BLaER1 (cell line): ENCODE measurements around the gene TRAF4.

ENCODE experiments used
- H3K27ac ChIP-seq: shearing (Covaris generic); formaldehyde crosslinking; 2 replicates; pipeline ENCODE4 v1.8.1; 2022
- H3K27me3 ChIP-seq: shearing (Covaris generic); formaldehyde crosslinking; 2 replicates; pipeline ENCODE4 v1.8.1; 2022
- H3K36me3 ChIP-seq: shearing (Covaris generic); formaldehyde crosslinking; 2 replicates; pipeline ENCODE4 v1.8.1; 2022
- H3K4me1 ChIP-seq: shearing (Covaris generic); formaldehyde crosslinking; 2 replicates; pipeline ENCODE4 v1.8.1; 2022
- H3K4me2 ChIP-seq: shearing (Covaris generic); formaldehyde crosslinking; 2 replicates; pipeline ENCODE4 v1.8.1; 2022
- H3K4me3 ChIP-seq: shearing (Covaris generic); formaldehyde crosslinking; 2 replicates; pipeline ENCODE4 v1.8.1; 2022
- H3K9ac ChIP-seq: shearing (Covaris generic); formaldehyde crosslinking; 2 replicates; pipeline ENCODE4 v1.8.1; 2022
- H3K9me3 ChIP-seq: shearing (Covaris generic); formaldehyde crosslinking; 2 replicates; pipeline ENCODE4 v1.8.1; 2022
- H4K20me1 ChIP-seq: shearing (Covaris generic); formaldehyde crosslinking; 2 replicates; pipeline ENCODE4 v1.8.1; 2022
- Cebpa-rat ChIP-seq: shearing (Covaris generic); IDR thresholded peaks from 2 replicates; pipeline ENCODE4 v1.8.1; 2022

Gene TRAF4

GRCh38 chr17:28738680-28739384, 5.0 kb upstream of the TRAF4 start:
- H3K4me1 ChIP-seq, result peaks cover 82% of the 10 kb centered on the region
- H3K27ac ChIP-seq, result peak overlapping the region; percentile 84
- H3K4me2 ChIP-seq, result peak overlapping the region; percentile 96
- peak overlapping the region; percentile 51 for H3K9ac ChIP-seq
- no peaks in the 10 kb centered on the region for H4K20me1 ChIP-seq
- no peak for TF ChIP-seq Cebpa-rat
- H3K4me3 ChIP-seq, result peak overlapping the region; percentile 30
- peaks cover 18% of the 10 kb centered on the region; the same call in 1 of the 2 replicates for H3K36me3 ChIP-seq
- peaks cover 3% of the 10 kb centered on the region; the same call in 1 of the 2 replicates for H3K9me3 ChIP-seq
- no peaks in the 10 kb centered on the region for H3K27me3 ChIP-seq

DNA sequence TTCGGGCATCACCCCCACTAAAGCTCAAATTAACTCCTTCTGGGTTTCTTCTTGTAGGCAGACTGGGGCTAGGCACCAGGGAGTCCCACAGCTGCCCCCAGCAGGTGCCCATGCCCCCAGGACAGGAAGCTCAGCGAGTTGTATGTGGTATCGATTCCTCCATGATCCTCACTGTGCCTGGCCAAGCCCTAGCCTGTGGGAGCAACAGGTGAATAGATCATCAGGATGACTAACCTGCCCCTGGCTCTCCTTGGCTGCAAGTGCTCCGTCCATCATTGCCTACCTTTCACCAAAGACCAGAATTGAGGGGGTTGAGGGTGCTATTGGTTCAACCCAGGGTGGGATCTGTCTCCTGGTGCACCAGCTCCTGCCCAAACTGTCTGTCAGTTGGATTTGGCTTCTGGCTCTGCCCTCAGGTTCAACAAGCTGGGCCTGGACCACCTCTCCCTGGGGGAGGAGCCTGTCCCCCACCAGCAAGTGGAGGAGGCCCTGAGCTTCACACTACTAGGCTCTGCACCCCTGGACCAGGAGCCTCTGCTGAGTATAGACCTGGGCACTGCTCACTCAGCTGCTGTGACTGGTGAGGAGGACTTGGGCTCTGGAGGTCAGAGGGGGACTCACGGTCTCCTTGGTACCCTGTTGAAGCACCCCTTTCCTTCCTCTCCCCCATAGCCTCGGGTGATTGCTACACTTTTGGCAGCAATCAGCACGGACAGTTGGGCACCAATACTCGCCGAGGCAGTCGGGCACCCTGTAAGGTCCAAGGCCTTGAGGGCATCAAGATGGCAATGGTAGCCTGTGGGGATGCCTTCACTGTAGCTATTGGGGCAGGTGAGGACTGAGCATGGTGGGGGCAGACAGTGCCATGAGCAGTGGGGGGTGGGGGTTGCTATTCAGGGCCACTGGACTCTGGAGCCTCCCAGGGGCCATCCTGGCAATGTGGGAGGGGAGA, 3.1 kb upstream of the TRAF4 start:
- TF ChIP-seq Cebpa-rat, result no peak
- no peaks in the 10 kb centered on the region for H3K36me3 ChIP-seq
- H3K27me3 ChIP-seq, result no peaks in the 10 kb centered on the region
- H3K9ac ChIP-seq, result peak overlapping the region; percentile 96; the same call in 1 of the 2 replicates
- peaks cover 69% of the 10 kb centered on the region for H3K4me1 ChIP-seq
- peak overlapping the region; percentile 95 for H3K27ac ChIP-seq
- peaks cover 3% of the 10 kb centered on the region; the same call in 1 of the 2 replicates for H3K9me3 ChIP-seq
- peak overlapping the region; percentile 96 for H3K4me2 ChIP-seq
- peak overlapping the region; percentile 52 for H3K4me3 ChIP-seq
- peaks cover 13% of the 10 kb centered on the region for H4K20me1 ChIP-seq

DNA sequence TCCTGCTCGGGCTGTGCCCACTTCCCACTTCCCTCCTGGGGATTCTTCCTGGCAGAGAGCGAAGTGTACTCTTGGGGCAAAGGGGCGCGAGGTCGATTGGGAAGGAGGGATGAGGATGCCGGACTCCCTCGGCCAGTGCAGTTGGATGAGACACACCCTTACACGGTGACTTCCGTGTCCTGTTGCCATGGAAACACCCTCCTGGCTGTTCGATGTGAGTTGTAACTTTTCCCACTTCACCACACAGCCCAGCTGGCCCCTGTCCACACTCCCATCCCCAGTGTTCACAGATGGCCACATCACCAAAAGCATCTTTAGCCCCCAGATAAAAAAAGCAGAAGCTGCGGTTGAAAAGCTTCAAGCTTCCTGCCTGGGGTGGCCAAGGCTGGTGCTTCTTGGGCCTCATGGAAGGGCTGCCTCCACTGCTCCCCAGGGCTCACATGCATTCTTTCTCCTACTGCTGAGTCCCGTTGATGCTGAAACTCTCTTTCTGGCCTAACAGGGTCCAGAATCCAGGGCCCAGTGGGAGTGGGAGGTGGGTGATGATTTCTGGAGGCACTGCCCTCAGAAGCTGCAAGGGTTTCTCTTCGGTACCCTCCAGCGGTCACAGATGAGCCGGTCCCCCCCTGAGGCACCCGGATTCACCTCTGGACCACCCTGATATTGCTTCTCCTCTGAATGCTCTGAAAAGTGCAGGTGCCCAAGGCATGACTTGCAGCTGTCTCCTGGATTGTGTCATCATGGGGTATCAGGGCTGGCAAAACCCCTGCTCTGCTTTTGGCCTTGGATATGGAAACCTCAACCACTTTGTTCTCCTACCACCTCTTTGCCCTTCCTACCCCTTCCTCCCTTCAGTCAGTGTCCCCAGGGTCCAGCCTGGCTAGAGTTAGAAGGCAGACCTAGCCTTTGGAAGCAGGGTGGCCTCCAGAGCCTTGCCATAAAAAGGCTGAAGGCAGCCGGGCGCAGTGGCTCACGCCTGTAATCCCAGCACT, 2.2 kb upstream of the TRAF4 start:
- peak; percentile 79 for TF ChIP-seq Cebpa-rat
- peaks cover 79% of the 10 kb centered on the region for H3K4me1 ChIP-seq
- peaks cover 23% of the 10 kb centered on the region for H4K20me1 ChIP-seq
- H3K36me3 ChIP-seq, result peaks cover 8% of the 10 kb centered on the region
- H3K9ac ChIP-seq, result peak overlapping the region; percentile 96
- peak overlapping the region; percentile 52 for H3K4me3 ChIP-seq
- peaks cover 3% of the 10 kb centered on the region; the same call in 1 of the 2 replicates for H3K9me3 ChIP-seq
- H3K4me2 ChIP-seq, result peak overlapping the region; percentile 96
- peak overlapping the region; percentile 95 for H3K27ac ChIP-seq
- H3K27me3 ChIP-seq, result no peaks in the 10 kb centered on the region

DNA sequence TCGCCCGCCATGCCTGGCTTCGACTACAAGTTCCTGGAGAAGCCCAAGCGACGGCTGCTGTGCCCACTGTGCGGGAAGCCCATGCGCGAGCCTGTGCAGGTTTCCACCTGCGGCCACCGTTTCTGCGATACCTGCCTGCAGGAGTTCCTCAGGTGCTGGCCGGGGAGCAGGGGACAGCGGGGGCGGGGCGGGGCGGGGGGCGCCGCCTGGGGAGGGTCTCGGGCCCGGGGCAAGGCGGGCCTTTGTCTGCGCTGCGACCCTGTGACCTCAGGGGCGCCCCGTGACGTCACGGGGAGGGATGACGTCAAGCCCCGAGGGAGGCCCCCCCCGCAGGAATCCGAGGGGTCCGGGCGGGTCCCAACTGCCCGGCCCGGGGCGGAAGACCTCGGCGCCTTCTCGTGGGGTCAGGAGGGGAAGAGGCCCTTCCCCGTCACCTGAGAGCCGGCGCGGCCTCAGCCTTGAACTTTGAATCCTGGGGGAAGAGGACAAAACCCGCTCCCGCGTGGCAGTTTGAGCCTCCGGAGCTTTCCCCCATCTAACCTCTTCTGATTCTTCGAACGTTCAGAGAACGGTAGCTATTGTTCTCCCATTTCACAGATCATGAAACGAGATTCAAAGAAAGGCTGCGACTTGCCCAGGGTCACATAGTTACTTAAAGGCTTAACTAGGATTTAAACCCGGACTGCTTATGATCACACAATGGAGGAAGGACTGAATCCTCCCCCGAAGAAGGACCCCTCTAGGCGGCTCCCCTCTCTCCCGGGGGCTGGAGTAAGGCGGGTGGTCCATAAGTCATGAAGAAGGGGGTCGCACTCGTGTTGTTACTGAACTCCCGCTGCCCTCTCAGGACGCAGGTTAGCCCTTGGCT, 527 bp downstream of the TRAF4 start:
- peak overlapping the region; percentile 96 for H3K9ac ChIP-seq
- H3K9me3 ChIP-seq, result no peaks in the 10 kb centered on the region
- peaks cover 50% of the 10 kb centered on the region for H4K20me1 ChIP-seq
- H3K4me1 ChIP-seq, result peaks cover 69% of the 10 kb centered on the region
- no peaks in the 10 kb centered on the region for H3K27me3 ChIP-seq
- peak overlapping the region; percentile 95 for H3K27ac ChIP-seq
- peak overlapping the region; percentile 86 for H3K4me3 ChIP-seq
- peaks cover 35% of the 10 kb centered on the region for H3K36me3 ChIP-seq
- no peak for TF ChIP-seq Cebpa-rat
- peak overlapping the region; percentile 96 for H3K4me2 ChIP-seq

- Histone ChIP-seq H3K27ac (peak overlapping the region; percentile 95), H3K9me3 (no peaks in the 10 kb centered on the region), H3K9ac (peak overlapping the region; percentile 96), H3K4me2 (peak overlapping the region; percentile 96), H3K4me3 (peak overlapping the region; percentile 86), H4K20me1 (peaks cover 57% of the 10 kb centered on the region), H3K27me3 (no peaks in the 10 kb centered on the region), H3K36me3 (peaks cover 41% of the 10 kb centered on the region), H3K4me1 (peaks cover 61% of the 10 kb centered on the region)
- TF ChIP-seq Cebpa-rat, result no peak
Observed at GRCh38 chr17:28744972-28745785, 1.4 kb downstream of the TRAF4 start.

DNA sequence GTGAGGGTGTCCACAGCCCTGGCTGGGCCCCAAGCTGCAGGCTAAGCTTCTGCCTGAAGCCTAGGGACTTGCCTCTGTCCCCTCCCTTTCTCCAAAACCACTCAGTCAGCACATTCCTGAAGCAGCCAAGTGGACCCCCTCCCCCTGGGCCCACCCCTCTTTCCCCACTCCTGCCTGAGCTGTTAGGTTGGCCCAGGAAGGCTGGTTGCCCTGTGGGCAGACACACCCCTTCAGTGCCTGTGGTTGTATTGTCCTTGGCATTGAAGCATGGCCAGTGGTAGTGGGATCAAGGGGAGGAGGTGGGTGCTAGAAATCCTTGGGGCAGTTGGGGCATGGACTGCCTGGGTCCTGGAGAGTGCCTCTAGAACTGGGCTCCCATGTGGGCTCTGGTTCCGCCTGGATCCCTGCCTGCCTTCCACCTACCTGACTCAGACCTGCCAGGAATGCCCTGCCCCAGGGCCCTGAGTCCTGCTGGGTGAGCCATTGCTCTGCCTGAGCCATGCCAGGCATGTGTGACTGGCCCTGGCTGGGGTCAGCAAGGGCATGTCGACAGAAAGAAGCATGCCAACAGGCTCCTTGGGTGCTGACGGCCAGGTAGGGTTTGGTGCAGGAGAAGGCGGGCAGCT, 2.1 kb downstream of the TRAF4 start:
- peak overlapping the region; percentile 86 for H3K4me3 ChIP-seq
- no peaks in the 10 kb centered on the region for H3K9me3 ChIP-seq
- H4K20me1 ChIP-seq, result peaks cover 64% of the 10 kb centered on the region
- H3K36me3 ChIP-seq, result peaks cover 48% of the 10 kb centered on the region
- peak overlapping the region; percentile 96 for H3K9ac ChIP-seq
- TF ChIP-seq Cebpa-rat, result no peak
- H3K27me3 ChIP-seq, result no peaks in the 10 kb centered on the region
- H3K4me2 ChIP-seq, result peak overlapping the region; percentile 96
- peaks cover 60% of the 10 kb centered on the region for H3K4me1 ChIP-seq
- peak overlapping the region; percentile 95 for H3K27ac ChIP-seq

DNA sequence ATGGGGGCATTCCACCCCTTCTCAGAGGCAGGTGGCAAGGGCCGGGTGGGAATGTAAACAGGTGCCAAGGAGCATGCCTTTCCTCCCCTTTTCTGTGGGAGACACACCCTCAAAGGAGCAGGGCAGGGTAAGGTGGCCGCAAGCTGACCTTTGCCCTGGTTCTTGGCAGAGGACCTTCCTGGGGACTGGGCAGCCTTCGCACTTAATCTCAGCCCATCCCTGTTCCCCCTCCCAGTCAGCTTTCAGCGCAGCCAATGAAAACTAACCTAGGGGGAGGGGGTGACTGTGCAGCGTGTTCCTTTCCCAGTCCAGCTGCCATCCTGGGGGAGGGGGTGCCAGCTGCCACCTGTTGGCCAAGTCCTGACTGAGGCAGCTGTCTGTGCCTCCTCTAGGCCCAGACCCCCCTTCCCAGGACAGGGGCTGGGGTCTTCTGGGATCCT, 2.8 kb downstream of the TRAF4 start:
- TF ChIP-seq Cebpa-rat, result no peak
- Histone ChIP-seq H3K27me3 (no peaks in the 10 kb centered on the region), H3K4me1 (peaks cover 53% of the 10 kb centered on the region), H3K9me3 (no peaks in the 10 kb centered on the region), H3K9ac (peak overlapping the region; percentile 96), H3K36me3 (peaks cover 55% of the 10 kb centered on the region), H3K27ac (peak overlapping the region; percentile 95), H3K4me2 (peak overlapping the region; percentile 96), H3K4me3 (peak overlapping the region; percentile 86), H4K20me1 (peaks cover 71% of the 10 kb centered on the region)
